Measurements from ENCODE around the gene NPAS4. TPM values are rescaled to one million over a fixed set of nuclear protein-coding genes. Genes with fewer than 3 reads are reported as not detected.

Gene NPAS4
- total and polyA plus RNA-seq, 2 of the 13 experiments (the other 11 are each of a cell fraction or from before 2014, with no cell fraction given) = not detected

DNA sequence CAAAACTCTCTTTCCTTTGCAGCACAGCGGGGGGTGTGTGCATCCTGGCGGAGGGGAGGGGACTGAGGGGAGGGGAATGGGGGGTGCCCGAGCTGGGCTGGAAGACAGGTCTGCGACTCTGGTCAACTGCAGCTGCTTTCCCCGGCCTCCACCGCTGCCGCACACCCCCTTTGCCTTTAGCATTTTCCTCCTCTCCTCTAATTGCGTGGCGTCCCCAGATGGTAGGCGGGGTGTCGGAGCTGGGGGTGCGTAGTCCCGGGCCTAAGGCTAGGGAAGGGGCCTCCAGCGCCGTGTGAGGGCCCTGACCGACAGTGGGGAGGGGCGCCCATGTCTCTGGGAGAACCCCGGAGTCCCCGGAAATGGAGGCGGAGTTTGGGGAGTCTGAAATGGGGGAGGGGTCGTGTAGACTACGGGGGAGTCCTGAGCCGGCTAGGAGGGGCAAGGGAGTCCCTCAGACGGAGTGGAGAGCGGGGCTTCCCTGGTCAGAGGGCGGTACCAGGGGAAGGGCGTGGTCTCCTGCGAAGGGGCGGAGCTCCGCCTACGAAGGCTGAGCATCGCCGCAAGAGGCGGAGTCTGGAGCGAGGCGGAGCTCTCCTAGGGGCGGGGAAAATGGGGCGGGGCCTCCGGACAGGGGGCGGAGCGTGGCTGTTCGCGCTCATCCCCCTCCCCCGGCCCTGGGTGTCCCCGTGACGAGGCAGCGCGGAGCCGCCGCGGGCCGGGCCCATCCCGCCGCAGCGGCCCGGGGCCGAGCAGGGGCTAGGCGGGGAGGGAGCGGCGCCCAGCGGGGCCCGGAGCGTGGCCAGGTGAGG is 45.6 kb downstream of the NPAS4 start, which contains the start of gene PELI3 (continued):
- TF ChIP-seq PATZ1 (CRISPR knock-in tag; IDR thresholded peaks at IDR 0.05) = peak; percentile 32; the same call in 1 of the 2 replicates
- no peak for TF ChIP-seq ZNF3 (CRISPR knock-in tag; IDR thresholded peaks at IDR 0.05)
- no peak for TF ChIP-seq RFX5 (IDR thresholded peaks at IDR 0.05; ENCODE audit: low read depth, low read length)
- TF ChIP-seq TBX3 (IDR thresholded peaks at IDR 0.05; ENCODE audit: borderline replicate concordance) = no peak
- TF ChIP-seq ARID4A (CRISPR knock-in tag; IDR thresholded peaks at IDR 0.05; ENCODE audit: borderline replicate concordance) = peak; percentile 62
- TF ChIP-seq ONECUT2 (CRISPR knock-in tag; IDR thresholded peaks at IDR 0.05) = no peak
- peak; percentile 57 for TF ChIP-seq SAP130 (CRISPR knock-in tag; IDR thresholded peaks at IDR 0.05; ENCODE audit: low read depth)
- peak; percentile 40; the same call in 1 of the 2 replicates for TF ChIP-seq SALL1 (CRISPR knock-in tag; IDR thresholded peaks at IDR 0.05)
- TF ChIP-seq MAZ (IDR thresholded peaks at IDR 0.05; ENCODE audit: borderline replicate concordance, low read depth, low read length) = no peak; the same call in none of the 2 replicates
- peak; percentile 74 for TF ChIP-seq MAZ (CRISPR knock-in tag; IDR thresholded peaks at IDR 0.05; ENCODE audit: low read depth)
- TF ChIP-seq BCL6 (CRISPR knock-in tag; IDR thresholded peaks at IDR 0.05) = peak; percentile 7; the same call in 1 of the 2 replicates
- TF ChIP-seq ZNF674 (CRISPR knock-in tag; IDR thresholded peaks at IDR 0.05; ENCODE audit: low read depth) = 0 out of 2 replicates have a peak, but pooled peaks have one; percentile 42
- TF ChIP-seq ZNF672 (CRISPR knock-in tag; IDR thresholded peaks at IDR 0.05) = no peak
- TF ChIP-seq NAIF1 (CRISPR knock-in tag; IDR thresholded peaks at IDR 0.05; ENCODE audit: borderline replicate concordance) = 0 out of 2 replicates have a peak, but pooled peaks have one; percentile 24
- 0 out of 2 replicates have a peak, but pooled peaks have one; percentile 19 for TF ChIP-seq PCBP1 (IDR thresholded peaks at IDR 0.05; ENCODE audit: borderline replicate concordance, low read depth, low read length)
- 0 out of 2 replicates have a peak, but pooled peaks have one; percentile 18 for TF ChIP-seq SP5 (CRISPR knock-in tag; IDR thresholded peaks at IDR 0.05; ENCODE audit: borderline replicate concordance, low read depth)
- TF ChIP-seq BRD4 (CRISPR knock-in tag; IDR thresholded peaks at IDR 0.05) = 0 out of 2 replicates have a peak, but pooled peaks have one; percentile 17
- TF ChIP-seq, protein P1, sequence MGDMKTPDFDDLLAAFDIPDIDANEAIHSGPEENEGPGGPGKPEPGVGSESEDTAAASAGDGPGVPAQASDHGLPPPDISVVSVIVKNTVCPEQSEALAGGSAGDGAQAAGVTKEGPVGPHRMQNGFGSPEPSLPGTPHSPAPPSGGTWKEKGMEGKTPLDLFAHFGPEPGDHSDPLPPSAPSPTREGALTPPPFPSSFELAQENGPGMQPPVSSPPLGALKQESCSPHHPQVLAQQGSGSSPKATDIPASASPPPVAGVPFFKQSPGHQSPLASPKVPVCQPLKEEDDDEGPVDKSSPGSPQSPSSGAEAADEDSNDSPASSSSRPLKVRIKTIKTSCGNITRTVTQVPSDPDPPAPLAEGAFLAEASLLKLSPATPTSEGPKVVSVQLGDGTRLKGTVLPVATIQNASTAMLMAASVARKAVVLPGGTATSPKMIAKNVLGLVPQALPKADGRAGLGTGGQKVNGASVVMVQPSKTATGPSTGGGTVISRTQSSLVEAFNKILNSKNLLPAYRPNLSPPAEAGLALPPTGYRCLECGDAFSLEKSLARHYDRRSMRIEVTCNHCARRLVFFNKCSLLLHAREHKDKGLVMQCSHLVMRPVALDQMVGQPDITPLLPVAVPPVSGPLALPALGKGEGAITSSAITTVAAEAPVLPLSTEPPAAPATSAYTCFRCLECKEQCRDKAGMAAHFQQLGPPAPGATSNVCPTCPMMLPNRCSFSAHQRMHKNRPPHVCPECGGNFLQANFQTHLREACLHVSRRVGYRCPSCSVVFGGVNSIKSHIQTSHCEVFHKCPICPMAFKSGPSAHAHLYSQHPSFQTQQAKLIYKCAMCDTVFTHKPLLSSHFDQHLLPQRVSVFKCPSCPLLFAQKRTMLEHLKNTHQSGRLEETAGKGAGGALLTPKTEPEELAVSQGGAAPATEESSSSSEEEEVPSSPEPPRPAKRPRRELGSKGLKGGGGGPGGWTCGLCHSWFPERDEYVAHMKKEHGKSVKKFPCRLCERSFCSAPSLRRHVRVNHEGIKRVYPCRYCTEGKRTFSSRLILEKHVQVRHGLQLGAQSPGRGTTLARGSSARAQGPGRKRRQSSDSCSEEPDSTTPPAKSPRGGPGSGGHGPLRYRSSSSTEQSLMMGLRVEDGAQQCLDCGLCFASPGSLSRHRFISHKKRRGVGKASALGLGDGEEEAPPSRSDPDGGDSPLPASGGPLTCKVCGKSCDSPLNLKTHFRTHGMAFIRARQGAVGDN (CRISPR knock-in tag; IDR thresholded peaks at IDR 0.05) = peak; percentile 63
- TF ChIP-seq JDP2 (CRISPR knock-in tag; IDR thresholded peaks at IDR 0.05; ENCODE audit: borderline replicate concordance) = no peak

Measured in HepG2 (cell line).